Activated B cell treated with CpG ODN at 0.5 μM for 24 hours (primary cell): Measurements from ENCODE around the gene SMIM44. TPM values are rescaled to one million over a fixed set of nuclear protein-coding genes. Genes with fewer than 3 reads are reported as not detected.

Source experiments
- ATAC-seq: fragments of 200-7000 bp; cut with Tn5 transposase; one replicate; pipeline ENCODE4 v1.10.0; 2021; ENCODE audit warnings: low read depth, mild to moderate bottlenecking, moderate library complexity
- CTCF ChIA-PET: fragments of 350-600 bp; sonication (Branson Sonifier 250); formaldehyde crosslinking; loops from one replicate; lab custom pipeline; 2021; ENCODE audit warnings: antibody characterized with exemption; lab: Charles Lee
- POLR2A ChIA-PET: fragments of 350-600 bp; sonication (Branson Sonifier 250); formaldehyde crosslinking; loops from one replicate; lab custom pipeline; 2021; ENCODE audit warnings: antibody characterized with exemption; lab: Charles Lee
- DNase-seq: peaks from one replicate; pipeline ENCODE4 v3.0.0; 2022
- H3K27ac Mint-ChIP-seq: one replicate; pipeline ENCODE4 v1.8.0; 2020; ENCODE audit warnings: mixed read lengths
- H3K27me3 Mint-ChIP-seq: one replicate; pipeline ENCODE4 v1.8.0; 2021; ENCODE audit warnings: mixed read lengths
- H3K36me3 Mint-ChIP-seq: one replicate; pipeline ENCODE4 v1.8.0; 2021; ENCODE audit warnings: low read depth, mixed read lengths
- H3K4me1 Mint-ChIP-seq: one replicate; pipeline ENCODE4 v1.8.0; 2021; ENCODE audit warnings: mixed read lengths
- H3K4me3 Mint-ChIP-seq: one replicate; pipeline ENCODE4 v1.8.0; 2020; ENCODE audit warnings: mild to moderate bottlenecking, mixed read lengths
- H3K9me3 Mint-ChIP-seq: one replicate; pipeline ENCODE4 v1.8.0; 2020; ENCODE audit warnings: mixed read lengths
- intact Hi-C: fragments of 100-400 bp; cut with micrococcal nuclease; formaldehyde crosslinking; loops from one replicate; pipeline ENCODE4 v1.15.1; 2024
- total RNA-seq: library from RNA; stranded (reverse); gene quantifications from 2 replicates; pipeline ENCODE4 v1.2.3, GENCODE V29; 2022
- TF ChIP-seq, protein P1 (sequence below): fragments of 200-600 bp; IDR thresholded peaks from one replicate; pipeline ENCODE4 v1.8.0; 2022; ENCODE audit warnings: antibody characterized with exemption, mild to moderate bottlenecking

The SMIM44 gene
- total RNA-seq, 1 donor from 2014 or later: not detected

DNA sequence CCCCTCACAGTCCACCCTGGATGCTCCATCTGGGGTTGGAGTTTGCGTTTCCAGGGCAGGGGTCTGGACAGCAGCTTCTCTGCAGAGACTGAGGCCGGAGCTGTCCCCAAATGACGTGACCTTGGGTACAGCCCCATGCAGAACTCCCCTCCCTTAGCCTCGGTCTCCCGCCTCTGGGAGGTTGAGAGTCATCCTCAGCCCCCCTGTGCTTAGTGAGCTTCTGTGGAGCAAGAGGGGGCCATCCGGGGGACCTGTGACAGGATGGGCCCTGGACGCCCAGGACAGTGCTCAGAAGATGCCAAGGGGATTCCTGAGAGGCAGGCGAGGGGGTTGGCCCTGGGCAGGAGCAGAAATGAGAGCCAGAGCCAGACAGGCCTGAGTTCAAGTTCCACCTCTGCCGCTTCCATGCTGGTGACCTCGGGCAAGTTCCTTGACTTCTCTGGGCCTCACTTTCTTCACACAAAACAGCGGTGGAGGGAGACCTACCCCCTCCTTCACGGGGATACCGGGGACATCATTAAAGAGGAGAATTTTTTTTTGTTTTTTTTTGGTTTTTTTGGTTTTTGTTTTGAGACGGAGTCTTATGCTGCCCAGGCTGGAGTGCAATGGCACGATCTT lies 23.2 kb downstream of the SMIM44 start:
- CTCF ChIA-PET: no interaction called here
- intact Hi-C loops: no loop called here
- H3K36me3 Mint-ChIP-seq: peaks cover 8% of the 10 kb centered on the region
- TF ChIP-seq, protein P1, sequence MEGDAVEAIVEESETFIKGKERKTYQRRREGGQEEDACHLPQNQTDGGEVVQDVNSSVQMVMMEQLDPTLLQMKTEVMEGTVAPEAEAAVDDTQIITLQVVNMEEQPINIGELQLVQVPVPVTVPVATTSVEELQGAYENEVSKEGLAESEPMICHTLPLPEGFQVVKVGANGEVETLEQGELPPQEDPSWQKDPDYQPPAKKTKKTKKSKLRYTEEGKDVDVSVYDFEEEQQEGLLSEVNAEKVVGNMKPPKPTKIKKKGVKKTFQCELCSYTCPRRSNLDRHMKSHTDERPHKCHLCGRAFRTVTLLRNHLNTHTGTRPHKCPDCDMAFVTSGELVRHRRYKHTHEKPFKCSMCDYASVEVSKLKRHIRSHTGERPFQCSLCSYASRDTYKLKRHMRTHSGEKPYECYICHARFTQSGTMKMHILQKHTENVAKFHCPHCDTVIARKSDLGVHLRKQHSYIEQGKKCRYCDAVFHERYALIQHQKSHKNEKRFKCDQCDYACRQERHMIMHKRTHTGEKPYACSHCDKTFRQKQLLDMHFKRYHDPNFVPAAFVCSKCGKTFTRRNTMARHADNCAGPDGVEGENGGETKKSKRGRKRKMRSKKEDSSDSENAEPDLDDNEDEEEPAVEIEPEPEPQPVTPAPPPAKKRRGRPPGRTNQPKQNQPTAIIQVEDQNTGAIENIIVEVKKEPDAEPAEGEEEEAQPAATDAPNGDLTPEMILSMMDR: no peak
- peaks cover 4% of the 10 kb centered on the region for H3K4me1 Mint-ChIP-seq
- H3K4me3 Mint-ChIP-seq: no peak overlapping the region
- DNase-seq: no peak
- ATAC-seq: no peak
- no peaks in the 10 kb centered on the region for H3K9me3 Mint-ChIP-seq
- H3K27me3 Mint-ChIP-seq: no peaks in the 10 kb centered on the region
- H3K27ac Mint-ChIP-seq: no peak overlapping the region
- POLR2A ChIA-PET: no interaction called here

DNA sequence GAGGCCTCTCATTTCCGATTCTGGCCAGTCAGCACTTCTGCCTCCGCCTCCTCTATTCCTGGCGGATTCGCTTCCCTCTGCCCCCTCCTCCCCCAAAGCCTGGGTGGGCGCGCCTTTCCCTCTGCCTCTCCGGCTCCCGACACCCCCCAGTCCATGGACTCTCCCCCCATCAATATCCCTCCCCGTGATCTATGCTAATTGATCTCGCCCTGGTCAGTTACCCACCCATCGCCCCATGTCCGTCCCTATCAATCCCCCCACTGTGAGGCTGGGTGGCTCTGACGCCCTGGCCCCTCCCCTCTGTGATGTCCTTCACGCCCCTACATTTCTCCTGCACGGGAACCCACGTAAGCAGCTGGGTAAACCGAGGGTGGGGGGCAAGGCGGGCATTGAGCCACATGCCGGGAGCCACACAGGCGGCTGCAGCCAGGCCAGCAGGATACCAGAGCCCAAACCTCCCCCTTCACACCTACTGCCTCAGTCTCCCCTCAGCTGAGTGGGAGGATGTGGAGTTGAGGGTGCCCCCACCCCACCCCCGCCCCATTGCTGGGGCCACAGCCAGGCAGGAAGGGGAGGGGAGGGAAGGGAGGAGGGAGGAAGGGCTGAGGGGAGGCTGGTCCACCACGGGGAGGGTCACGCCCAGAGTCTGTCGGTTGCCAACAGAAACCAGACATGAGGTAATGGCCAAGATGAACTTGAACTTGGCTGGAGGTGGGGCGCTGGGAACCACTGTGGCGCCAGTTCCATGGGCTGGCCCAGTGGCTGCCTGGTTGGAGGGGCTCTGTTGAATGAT lies 24.0 kb downstream of the SMIM44 start:
- Mint-ChIP-seq H3K36me3 (peaks cover 10% of the 10 kb centered on the region), H3K27ac (no peak overlapping the region), H3K9me3 (no peaks in the 10 kb centered on the region), H3K27me3 (no peaks in the 10 kb centered on the region), H3K4me1 (peaks cover 4% of the 10 kb centered on the region), H3K4me3 (no peak overlapping the region)
- ATAC-seq (no peak), DNase-seq (no peak)
- CTCF ChIA-PET: no interaction called here
- intact Hi-C loops: no loop called here
- POLR2A ChIA-PET: no interaction called here
- TF ChIP-seq, protein P1: no peak

DNA sequence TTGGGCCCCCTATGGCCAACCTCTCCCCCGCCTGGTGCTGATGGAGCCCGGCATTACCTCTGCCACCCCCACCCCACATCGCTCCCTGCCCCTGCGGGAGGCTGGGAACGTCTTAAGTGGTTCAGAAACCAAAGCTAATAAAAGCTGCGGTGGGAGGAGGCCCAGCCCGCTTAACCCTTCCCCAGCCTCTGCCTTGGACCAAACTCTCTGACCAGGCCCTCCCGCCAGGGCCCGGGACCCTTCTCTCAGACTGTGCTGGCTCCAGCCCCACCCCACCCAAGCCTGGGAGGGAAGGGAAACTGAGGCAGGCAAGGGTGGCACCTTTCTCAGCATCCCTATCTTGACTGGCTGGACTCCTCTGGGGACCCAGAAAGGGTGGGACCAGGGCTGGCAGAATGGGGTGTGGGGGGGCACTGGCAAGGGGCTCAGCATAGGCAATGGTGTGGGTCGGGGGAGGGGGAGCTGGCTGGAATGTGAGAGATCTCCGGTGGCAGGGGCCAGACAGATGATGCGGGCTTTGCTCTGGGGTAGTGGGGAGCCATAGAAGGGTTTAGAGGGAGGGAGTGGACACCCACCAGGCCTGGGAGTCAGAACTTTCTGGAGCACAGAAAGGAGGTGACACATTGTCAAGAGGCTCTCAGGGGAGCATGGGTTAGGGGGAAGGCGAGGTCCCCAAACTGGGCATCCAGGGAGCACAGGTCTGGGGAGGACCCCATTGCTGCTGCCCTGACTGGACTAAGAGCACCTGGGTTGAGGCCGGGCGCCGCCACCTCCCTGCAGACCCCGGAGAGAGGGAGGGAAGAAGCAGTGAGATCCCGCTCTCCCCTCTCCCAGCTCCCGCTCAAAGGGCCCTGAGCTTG lies 24.8 kb downstream of the SMIM44 start:
- Mint-ChIP-seq H3K27ac (no peak overlapping the region), H3K36me3 (peaks cover 12% of the 10 kb centered on the region), H3K4me1 (peaks cover 4% of the 10 kb centered on the region), H3K9me3 (no peaks in the 10 kb centered on the region), H3K4me3 (no peak overlapping the region), H3K27me3 (no peaks in the 10 kb centered on the region)
- TF ChIP-seq, protein P1: no peak
- DNase-seq (no peak), ATAC-seq (no peak)
- ChIA-PET POLR2A (no interaction called here), CTCF (no interaction called here)
- intact Hi-C loops: no loop called here

DNA sequence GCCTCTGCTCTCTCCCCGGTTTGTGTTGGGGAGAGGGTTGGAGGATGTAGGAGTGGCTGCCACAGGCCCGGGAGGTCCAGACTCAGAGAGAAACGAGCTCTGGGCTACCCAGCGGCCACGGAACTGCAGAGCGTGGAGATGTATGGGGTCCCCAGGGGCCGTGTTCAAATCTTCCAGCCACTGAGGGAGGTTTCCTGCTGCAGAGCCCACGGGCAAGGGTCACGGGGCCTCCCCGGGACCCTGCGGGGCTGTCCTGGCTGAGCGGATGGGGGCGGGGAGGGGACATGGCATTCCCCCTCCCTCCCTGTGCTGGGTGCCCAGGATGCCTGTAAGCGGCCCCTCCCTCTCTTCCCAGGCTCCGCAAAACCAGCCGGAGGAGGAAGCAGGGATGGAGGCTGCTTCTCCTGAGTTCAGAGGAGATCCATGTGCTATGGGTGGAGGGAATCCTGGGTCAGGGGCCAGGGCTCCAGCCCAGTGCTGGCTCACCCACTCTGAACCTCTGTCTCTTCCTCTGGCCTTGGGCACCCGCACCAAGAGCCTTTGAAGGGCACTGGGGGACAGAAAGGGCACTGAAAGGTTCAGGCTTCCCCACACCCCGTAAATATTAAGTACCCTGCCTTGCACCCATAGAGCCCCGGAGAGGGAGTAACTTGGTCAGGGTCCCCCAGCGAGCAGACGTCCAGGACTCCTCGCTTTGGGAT lies 25.6 kb downstream of the SMIM44 start:
- no peak for DNase-seq
- no peaks in the 10 kb centered on the region for H3K9me3 Mint-ChIP-seq
- TF ChIP-seq, protein P1: no peak
- H3K4me1 Mint-ChIP-seq: peaks cover 4% of the 10 kb centered on the region
- peaks cover 16% of the 10 kb centered on the region for H3K36me3 Mint-ChIP-seq
- intact Hi-C loops: no loop called here
- ATAC-seq: no peak
- no peak overlapping the region for H3K27ac Mint-ChIP-seq
- H3K27me3 Mint-ChIP-seq: no peaks in the 10 kb centered on the region
- H3K4me3 Mint-ChIP-seq: no peak overlapping the region
- POLR2A ChIA-PET: no interaction called here
- CTCF ChIA-PET: no interaction called here
